ENCODE measurements around the gene ADRA2C.

GRCh38 chr4:3744232-3744631 is 22.0 kb upstream of the ADRA2C start:
- TF ChIP-seq CTCF (IDR thresholded peaks at IDR 0.05; ENCODE audit: low read depth, low read length) = no peak
- TF ChIP-seq EZH2phosphoT487 (IDR thresholded peaks at IDR 0.05; ENCODE audit: low read depth) = no peak
